ENCODE data around the gene VAMP5.

Gene VAMP5

GRCh38 chr2:85561280-85562212 lies 22.7 kb upstream of the VAMP5 start, which contains the start of gene GGCX:
GGCX (minus strand) TSS chr2:85561493; CDS start chr2:85561428, 65 bp downstream.
- WGBS: 9% methylated on average over 59 of the region's 64 CpGs
- Histone ChIP-seq H2AK5ac (ENCODE audit: low read length, severe bottlenecking) (no peak within 1 kb of the TSS), H2BK12ac (ENCODE audit: low read length in 2 of 2) (no peak within 1 kb of the TSS)

DNA sequence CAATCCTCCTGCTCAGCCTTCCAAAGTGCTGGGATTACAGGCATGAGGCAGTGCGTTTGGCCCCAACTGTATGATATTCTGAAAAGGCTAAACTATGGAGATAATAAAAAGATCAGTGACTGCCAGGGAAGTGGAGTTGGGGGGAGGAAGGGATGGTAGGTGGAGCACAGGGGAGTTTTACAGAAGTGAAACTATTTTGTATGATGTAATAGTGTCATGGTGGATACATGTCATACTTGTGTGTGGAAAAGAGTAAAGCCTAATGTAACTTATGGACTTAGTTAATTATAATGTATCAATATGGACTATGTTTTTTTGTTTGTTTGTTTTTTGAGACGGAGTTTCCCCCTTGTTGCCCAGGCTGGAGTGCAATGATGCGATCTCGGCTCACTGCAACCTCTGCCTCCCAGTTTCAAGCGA lies 20.1 kb upstream of the VAMP5 start:
- Histone ChIP-seq H4K91ac (ENCODE audit: low read length) (no peak overlapping the region), H3K36me3 (ENCODE audit: control insufficient read depth in 1 of 2, insufficient read depth in 2 of 2, low read depth in 1 of 2, low read length in 2 of 2) (peaks cover 0 to under 1% of the 10 kb centered on the region in 2 experiments), H2BK5ac (ENCODE audit: low read depth, low read length, poor library complexity, severe bottlenecking) (no peak overlapping the region), H3K4me3 (ENCODE audit: insufficient read depth in 1 of 2, low read depth in 1 of 2, low read length in 2 of 2) (no peak overlapping the region), H2BK120ac (ENCODE audit: low read depth, low read length) (no peak overlapping the region), H3K27me3 (ENCODE audit: control insufficient read depth in 1 of 2, insufficient read depth in 1 of 2, low read length in 2 of 2) (no peaks in the 10 kb centered on the region), H3K79me1 (replicated peaks; ENCODE audit: low read length, poor library complexity, severe bottlenecking) (peaks cover 5% of the 10 kb centered on the region), H2BK15ac (ENCODE audit: low read depth, poor library complexity, severe bottlenecking) (no peak overlapping the region), H3K14ac (ENCODE audit: low read length in 2 of 2) (no peak overlapping the region), H2AFZ (ENCODE audit: low read depth, low read length) (no peak overlapping the region), H3K4me1 (ENCODE audit: control insufficient read depth, insufficient read depth, low read depth, low read length) (peaks cover 6% of the 10 kb centered on the region), H3K18ac (ENCODE audit: low read depth in 1 of 2, low read length in 2 of 2) (no peak overlapping the region), H3K4ac (ENCODE audit: low read depth in 1 of 2, low read length in 2 of 2) (no peak overlapping the region), H3K23ac (ENCODE audit: low read length in 2 of 2) (no peak overlapping the region), H2BK12ac (ENCODE audit: low read length in 2 of 2) (no peak overlapping the region), H3K27ac (ENCODE audit: low read length, poor library complexity, severe bottlenecking) (no peak overlapping the region), H3K4me2 (ENCODE audit: low read length, poor library complexity, severe bottlenecking) (no peak overlapping the region), H2AK5ac (ENCODE audit: low read length, severe bottlenecking) (no peak overlapping the region), H3K9ac (ENCODE audit: low read length) (no peak overlapping the region), H3K9me3 (ENCODE audit: control insufficient read depth, low read length) (no peaks in the 10 kb centered on the region), H4K8ac (ENCODE audit: low read length) (no peak overlapping the region)
- 92% methylated on average over 4 of the region's 5 CpGs for WGBS
- DNase-seq: no peak

More at GRCh38 chr2:85561280-85562212, 22.7 kb upstream of the VAMP5 start, which contains the start of gene GGCX:
- Histone ChIP-seq H3K79me1 (replicated peaks; ENCODE audit: low read length, poor library complexity, severe bottlenecking) (peaks cover 16% of the 10 kb centered on the region), H3K27ac (ENCODE audit: low read length, poor library complexity, severe bottlenecking) (peak within 1 kb of the TSS; percentile 80), H3K23ac (ENCODE audit: low read length in 2 of 2) (peak within 1 kb of the TSS in 1 of 2 experiments; percentile 54), H2AFZ (ENCODE audit: low read depth, low read length) (peak within 1 kb of the TSS; percentile 72), H3K9me3 (ENCODE audit: control insufficient read depth, low read length) (no peaks in the 10 kb centered on the region), H4K8ac (ENCODE audit: low read length) (peak within 1 kb of the TSS; percentile 30), H3K18ac (ENCODE audit: low read depth in 1 of 2, low read length in 2 of 2) (peak within 1 kb of the TSS; percentile 64 to 94), H3K4me1 (ENCODE audit: control insufficient read depth, insufficient read depth, low read depth, low read length) (peaks cover 6% of the 10 kb centered on the region), H3K4me2 (ENCODE audit: low read length, poor library complexity, severe bottlenecking) (peak within 1 kb of the TSS; percentile 95), H3K14ac (ENCODE audit: low read length in 2 of 2) (peak within 1 kb of the TSS in 1 of 2 experiments; percentile 64), H2BK120ac (ENCODE audit: low read depth, low read length) (peak within 1 kb of the TSS; percentile 77), H2BK5ac (ENCODE audit: low read depth, low read length, poor library complexity, severe bottlenecking) (no peak within 1 kb of the TSS), H4K91ac (ENCODE audit: low read length) (peak within 1 kb of the TSS; percentile 78), H3K36me3 (ENCODE audit: control insufficient read depth in 1 of 2, insufficient read depth in 2 of 2, low read depth in 1 of 2, low read length in 2 of 2) (peaks cover 8 to 21% of the 10 kb centered on the region in 2 experiments), H3K4ac (ENCODE audit: low read depth in 1 of 2, low read length in 2 of 2) (peak within 1 kb of the TSS; percentile 9 to 88), H3K4me3 (ENCODE audit: insufficient read depth in 1 of 2, low read depth in 1 of 2, low read length in 2 of 2) (peak within 1 kb of the TSS; percentile 86 to 95), H3K9ac (ENCODE audit: low read length) (peak within 1 kb of the TSS; percentile 96), H2BK15ac (ENCODE audit: low read depth, poor library complexity, severe bottlenecking) (peak within 1 kb of the TSS; percentile 70), H3K27me3 (ENCODE audit: control insufficient read depth in 1 of 2, insufficient read depth in 1 of 2, low read length in 2 of 2) (no peaks in the 10 kb centered on the region)
- peak; percentile 95 for DNase-seq

DNA sequence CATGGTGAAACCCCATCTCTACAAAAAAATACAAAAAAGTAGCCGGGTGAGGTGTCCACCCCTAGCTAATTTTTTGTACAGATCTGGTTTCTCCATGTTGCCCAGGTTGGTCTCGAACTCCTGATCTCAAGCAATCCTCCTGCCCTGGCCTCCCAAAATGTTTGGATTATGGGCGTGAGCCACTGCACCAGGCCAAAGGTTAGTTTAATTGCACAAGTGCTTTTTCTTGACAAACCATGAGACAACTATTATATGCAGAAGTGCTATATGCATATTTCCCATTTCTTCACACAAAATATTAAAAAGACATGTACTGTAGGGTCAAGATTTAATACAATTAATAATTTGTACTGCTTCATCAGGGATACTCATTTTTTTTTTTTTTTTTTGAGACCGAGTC lies 18.0 kb upstream of the VAMP5 start:
- Histone ChIP-seq H3K36me3 (ENCODE audit: control insufficient read depth in 1 of 2, insufficient read depth in 2 of 2, low read depth in 1 of 2, low read length in 2 of 2) (no peaks in the 10 kb centered on the region), H3K4me1 (ENCODE audit: control insufficient read depth, insufficient read depth, low read depth, low read length) (peaks cover 1% of the 10 kb centered on the region), H2BK12ac (ENCODE audit: low read length in 2 of 2) (no peak overlapping the region), H2AK5ac (ENCODE audit: low read length, severe bottlenecking) (no peak overlapping the region), H4K91ac (ENCODE audit: low read length) (no peak overlapping the region), H3K79me1 (replicated peaks; ENCODE audit: low read length, poor library complexity, severe bottlenecking) (no peaks in the 10 kb centered on the region), H3K14ac (ENCODE audit: low read length in 2 of 2) (no peak overlapping the region), H2AFZ (ENCODE audit: low read depth, low read length) (no peak overlapping the region), H3K4ac (ENCODE audit: low read depth in 1 of 2, low read length in 2 of 2) (no peak overlapping the region), H3K27me3 (ENCODE audit: control insufficient read depth in 1 of 2, insufficient read depth in 1 of 2, low read length in 2 of 2) (peaks cover 0 to 7% of the 10 kb centered on the region in 2 experiments), H3K18ac (ENCODE audit: low read depth in 1 of 2, low read length in 2 of 2) (no peak overlapping the region), H2BK120ac (ENCODE audit: low read depth, low read length) (no peak overlapping the region), H3K23ac (ENCODE audit: low read length in 2 of 2) (no peak overlapping the region), H3K4me2 (ENCODE audit: low read length, poor library complexity, severe bottlenecking) (no peak overlapping the region), H2BK5ac (ENCODE audit: low read depth, low read length, poor library complexity, severe bottlenecking) (no peak overlapping the region), H3K9me3 (ENCODE audit: control insufficient read depth, low read length) (no peaks in the 10 kb centered on the region), H2BK15ac (ENCODE audit: low read depth, poor library complexity, severe bottlenecking) (no peak overlapping the region), H3K9ac (ENCODE audit: low read length) (no peak overlapping the region), H4K8ac (ENCODE audit: low read length) (no peak overlapping the region), H3K27ac (ENCODE audit: low read length, poor library complexity, severe bottlenecking) (no peak overlapping the region), H3K4me3 (ENCODE audit: insufficient read depth in 1 of 2, low read depth in 1 of 2, low read length in 2 of 2) (no peak overlapping the region)
- 90% methylated on average over 4 of the region's 4 CpGs for WGBS
- no peak for DNase-seq

- H3K36me3 ChIP-seq (ENCODE audit: control insufficient read depth in 1 of 2, insufficient read depth in 2 of 2, low read depth in 1 of 2, low read length in 2 of 2): no peaks in the 10 kb centered on the region
- H4K91ac ChIP-seq (ENCODE audit: low read length): no peak overlapping the region
- peaks cover 6 to 9% of the 10 kb centered on the region in 2 experiments for H3K27me3 ChIP-seq (ENCODE audit: control insufficient read depth in 1 of 2, insufficient read depth in 1 of 2, low read length in 2 of 2)
- no peak overlapping the region for H3K27ac ChIP-seq (ENCODE audit: low read length, poor library complexity, severe bottlenecking)
- WGBS: 100% methylated on average over 1 of the region's 8 CpGs
- H3K4me1 ChIP-seq (ENCODE audit: control insufficient read depth, insufficient read depth, low read depth, low read length): peaks cover 16% of the 10 kb centered on the region
- H2AFZ ChIP-seq (ENCODE audit: low read depth, low read length): no peak overlapping the region
- H3K9ac ChIP-seq (ENCODE audit: low read length): no peak overlapping the region
- no peak overlapping the region for H2BK15ac ChIP-seq (ENCODE audit: low read depth, poor library complexity, severe bottlenecking)
- H2BK12ac ChIP-seq (ENCODE audit: low read length in 2 of 2): no peak overlapping the region
- H2BK120ac ChIP-seq (ENCODE audit: low read depth, low read length): no peak overlapping the region
- H3K4me3 ChIP-seq (ENCODE audit: insufficient read depth in 1 of 2, low read depth in 1 of 2, low read length in 2 of 2): no peak overlapping the region
- no peak overlapping the region for H3K4me2 ChIP-seq (ENCODE audit: low read length, poor library complexity, severe bottlenecking)
- no peak for DNase-seq
- no peaks in the 10 kb centered on the region for H3K9me3 ChIP-seq (ENCODE audit: control insufficient read depth, low read length)
- peaks cover 3% of the 10 kb centered on the region for H3K79me1 ChIP-seq (replicated peaks; ENCODE audit: low read length, poor library complexity, severe bottlenecking)
- no peak overlapping the region for H2BK5ac ChIP-seq (ENCODE audit: low read depth, low read length, poor library complexity, severe bottlenecking)
- H3K4ac ChIP-seq (ENCODE audit: low read depth in 1 of 2, low read length in 2 of 2): no peak overlapping the region
- H2AK5ac ChIP-seq (ENCODE audit: low read length, severe bottlenecking): no peak overlapping the region
- H3K18ac ChIP-seq (ENCODE audit: low read depth in 1 of 2, low read length in 2 of 2): no peak overlapping the region
- H4K8ac ChIP-seq (ENCODE audit: low read length): no peak overlapping the region
- H3K23ac ChIP-seq (ENCODE audit: low read length in 2 of 2): no peak overlapping the region
- no peak overlapping the region for H3K14ac ChIP-seq (ENCODE audit: low read length in 2 of 2)
Measured at GRCh38 chr2:85575739-85576138, 8.5 kb upstream of the VAMP5 start.
